Epithelial cell of esophagus (primary cell): Measurements from ENCODE around the gene ARID1A.

ENCODE experiments used
- DNase-seq: peaks from one replicate; pipeline ENCODE4 v3.0.0; 2010; ENCODE audit warnings: low read depth
- H3K4me3 ChIP-seq: 2 replicates; pipeline ENCODE4 v1.5.1; 2011; ENCODE audit warnings: mild to moderate bottlenecking, low read length, control low read depth
- TF ChIP-seq, protein P1 (sequence below): IDR thresholded peaks from 2 replicates; pipeline ENCODE4 v1.5.1; 2011; ENCODE audit warnings: low read depth, mild to moderate bottlenecking, low read length, control low read depth, inconsistent platforms; ENCODE audit not compliant: insufficient read depth; ENCODE audit errors: missing control alignments

ARID1A gene

GRCh38 chr1:26749458-26749857 lies 53.6 kb downstream of the ARID1A start:
- TF ChIP-seq, protein P1, sequence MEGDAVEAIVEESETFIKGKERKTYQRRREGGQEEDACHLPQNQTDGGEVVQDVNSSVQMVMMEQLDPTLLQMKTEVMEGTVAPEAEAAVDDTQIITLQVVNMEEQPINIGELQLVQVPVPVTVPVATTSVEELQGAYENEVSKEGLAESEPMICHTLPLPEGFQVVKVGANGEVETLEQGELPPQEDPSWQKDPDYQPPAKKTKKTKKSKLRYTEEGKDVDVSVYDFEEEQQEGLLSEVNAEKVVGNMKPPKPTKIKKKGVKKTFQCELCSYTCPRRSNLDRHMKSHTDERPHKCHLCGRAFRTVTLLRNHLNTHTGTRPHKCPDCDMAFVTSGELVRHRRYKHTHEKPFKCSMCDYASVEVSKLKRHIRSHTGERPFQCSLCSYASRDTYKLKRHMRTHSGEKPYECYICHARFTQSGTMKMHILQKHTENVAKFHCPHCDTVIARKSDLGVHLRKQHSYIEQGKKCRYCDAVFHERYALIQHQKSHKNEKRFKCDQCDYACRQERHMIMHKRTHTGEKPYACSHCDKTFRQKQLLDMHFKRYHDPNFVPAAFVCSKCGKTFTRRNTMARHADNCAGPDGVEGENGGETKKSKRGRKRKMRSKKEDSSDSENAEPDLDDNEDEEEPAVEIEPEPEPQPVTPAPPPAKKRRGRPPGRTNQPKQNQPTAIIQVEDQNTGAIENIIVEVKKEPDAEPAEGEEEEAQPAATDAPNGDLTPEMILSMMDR, result no peak
- no peak for DNase-seq
- no peak overlapping the region for H3K4me3 ChIP-seq

- no peak for DNase-seq
- H3K4me3 ChIP-seq, result no peak overlapping the region
- TF ChIP-seq, protein P1, result no peak
These were observed 54.6 kb downstream of the ARID1A start for GRCh38 chr1:26750428-26750827.

DNA sequence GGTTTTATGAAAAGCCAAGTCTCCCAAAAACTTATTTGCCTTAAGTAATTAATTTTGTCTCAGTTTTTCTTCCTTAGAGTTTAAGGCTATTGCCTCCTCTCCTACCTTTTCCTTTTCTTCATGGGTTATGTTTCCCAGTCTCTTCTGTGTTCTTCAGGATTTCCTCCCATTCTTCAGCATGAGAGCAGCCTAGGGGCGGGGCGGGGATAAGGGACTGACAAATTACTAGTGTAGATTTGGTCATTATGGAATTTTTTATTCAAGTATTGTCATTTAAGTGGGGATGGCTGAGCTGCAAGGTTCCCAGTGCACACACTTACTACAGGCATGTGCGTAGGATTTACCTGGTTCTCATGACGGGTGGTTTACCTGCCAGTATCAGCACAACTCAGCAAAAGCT lies 56.7 kb downstream of the ARID1A start:
- no peak overlapping the region for H3K4me3 ChIP-seq
- TF ChIP-seq, protein P1, result no peak
- DNase-seq, result no peak

DNA sequence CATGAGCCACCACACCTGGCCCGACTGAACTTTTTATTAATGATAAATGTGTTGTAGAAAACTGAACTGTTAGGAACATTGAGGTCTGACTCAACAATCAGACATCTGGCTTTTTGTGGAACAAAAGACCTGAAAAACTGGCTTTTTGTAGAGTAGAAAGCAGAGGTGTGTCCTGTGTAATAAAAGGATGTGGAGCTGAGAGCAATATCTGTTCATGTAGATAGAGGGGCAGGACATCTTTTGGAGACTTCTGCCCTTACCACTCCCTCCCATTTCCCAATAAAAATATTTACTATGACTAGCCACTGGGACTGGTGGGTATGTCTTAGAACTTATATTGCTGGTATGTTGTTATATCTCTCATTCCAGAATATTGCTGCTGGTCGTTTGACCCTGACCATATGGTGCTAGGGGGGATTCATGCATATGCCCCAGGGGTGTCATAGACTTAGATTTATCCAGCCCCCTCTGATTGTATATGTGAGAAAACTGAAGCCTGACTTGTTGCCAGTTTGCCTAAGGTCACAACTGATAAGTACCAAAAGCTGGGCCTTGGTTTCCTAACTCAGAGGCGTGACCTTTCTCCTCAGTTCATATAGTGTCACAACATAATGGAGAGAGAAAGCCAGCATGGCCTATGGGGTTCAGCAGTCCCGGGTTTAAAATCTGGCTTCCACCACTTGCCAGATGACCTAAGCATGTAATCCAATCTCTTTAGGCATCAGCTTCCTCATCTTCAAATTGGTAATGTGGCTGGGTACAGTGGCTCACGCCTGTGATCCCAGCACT lies 58.5 kb downstream of the ARID1A start:
- no peak overlapping the region for H3K4me3 ChIP-seq
- DNase-seq, result peak; percentile 92
- TF ChIP-seq, protein P1, result no peak

GRCh38 chr1:26758358-26758757 lies 62.5 kb downstream of the ARID1A start:
- no peak overlapping the region for H3K4me3 ChIP-seq
- DNase-seq, result no peak
- TF ChIP-seq, protein P1, result no peak

DNA sequence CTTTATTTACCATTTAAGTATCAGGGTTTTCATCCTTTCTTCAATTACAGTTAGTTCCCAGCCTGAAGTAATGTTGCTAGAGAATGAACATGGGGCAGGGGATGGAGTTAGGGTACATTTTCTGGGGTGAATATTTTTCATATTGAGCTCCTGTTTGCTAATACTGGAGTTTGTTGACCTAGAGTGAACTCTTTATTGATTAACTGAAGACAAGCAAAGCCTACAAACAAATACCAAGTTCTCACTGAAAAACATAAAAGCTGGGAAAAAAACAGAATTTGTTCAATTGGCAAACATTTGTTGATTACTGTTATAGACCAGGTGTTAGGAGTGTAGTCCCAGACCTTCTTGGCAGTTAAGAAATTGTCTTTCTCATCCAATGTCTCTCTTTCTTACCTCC lies 63.7 kb downstream of the ARID1A start:
- TF ChIP-seq, protein P1, result no peak
- H3K4me3 ChIP-seq, result no peak overlapping the region
- no peak for DNase-seq

DNA sequence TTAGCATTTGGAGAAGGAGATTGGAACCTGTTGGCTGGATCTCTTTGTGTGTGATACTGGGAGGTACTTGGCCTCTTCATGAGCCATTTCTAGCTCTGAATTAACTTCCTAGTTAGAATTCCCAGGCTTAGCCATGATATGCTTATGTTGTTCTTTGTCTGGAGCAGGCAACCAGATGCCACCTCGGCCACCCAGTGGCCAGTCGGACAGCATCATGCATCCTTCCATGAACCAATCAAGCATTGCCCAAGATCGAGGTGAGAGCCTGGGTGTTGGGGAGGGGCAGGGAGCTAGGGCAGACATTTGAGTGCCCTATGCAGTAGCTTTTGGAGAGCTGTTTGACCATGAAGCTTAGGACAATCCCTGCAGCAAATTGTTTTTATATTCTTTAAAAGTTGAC lies 65.4 kb downstream of the ARID1A start:
- no peak for DNase-seq
- TF ChIP-seq, protein P1, result no peak
- no peak overlapping the region for H3K4me3 ChIP-seq
